Panc1 (cell line): ENCODE results near the gene C1QA.

Experiments used
- CTCF ChIP-seq: fragments of 450-650 bp; IDR thresholded peaks from 2 replicates; pipeline ENCODE4 v1.5.1; 2017; ENCODE audit warnings: mild to moderate bottlenecking
- TCF7L2 ChIP-seq: IDR thresholded peaks from 2 replicates; pipeline ENCODE4 v1.6.1; 2011; ENCODE audit warnings: mild to moderate bottlenecking, low read depth, low read length, inconsistent platforms

- TF ChIP-seq TCF7L2, result no peak
- no peak for TF ChIP-seq CTCF
Observed at GRCh38 chr1:22625262-22625925, 11.0 kb upstream of the C1QA start.
